Kidney (tissue), 14 donors: ENCODE measurements around the gene ARHGAP42. TPM values are rescaled to one million over a fixed set of nuclear protein-coding genes. Genes with fewer than 3 reads are reported as not detected.

Experiments used
- DNase-seq, 5 donors: peaks; one replicate each; pipeline ENCODE4 v3.0.0-alpha.2; 2013 to 2020
- FAIRE-seq: peaks from 2 replicates; lab custom pipeline; 2012; peaks lifted over from hg19 to GRCh38; lab: Jason Lieb, UNC
- H3K27ac ChIP-seq, 2 donors: one replicate each; pipeline ENCODE4 v1.7.0; 2013; ENCODE audit warnings: low read depth in 2 of 2, low read length in 2 of 2, inconsistent platforms in 1 of 2
- H3K27me3 ChIP-seq: one replicate; pipeline ENCODE4 v1.7.1; 2013; ENCODE audit warnings: low read length, inconsistent platforms; ENCODE audit not compliant: control insufficient read depth, insufficient read depth
- H3K36me3 ChIP-seq, 3 donors: one replicate each; pipeline versions ENCODE4 v1.7.0 to v1.7.1; 2013; ENCODE audit warnings: low read length in 3 of 3, control low read depth in 1 of 3, inconsistent platforms in 1 of 3; ENCODE audit not compliant: insufficient read depth in 3 of 3, control insufficient read depth in 2 of 3
- H3K4me1 ChIP-seq, 3 donors: one replicate each; pipeline versions ENCODE4 v1.7.0 to v1.7.1; 2013; ENCODE audit warnings: low read length in 3 of 3, inconsistent platforms in 1 of 3, low read depth in 1 of 3; ENCODE audit not compliant: control insufficient read depth in 2 of 3, insufficient read depth in 2 of 3
- H3K4me3 ChIP-seq, 3 donors: one replicate each; pipeline versions ENCODE4 v1.7.0 to v1.8.1; 2013; ENCODE audit warnings: low read length in 3 of 3, control low read depth in 1 of 3, inconsistent platforms in 1 of 3
- H3K9ac ChIP-seq, 3 donors: one replicate each; pipeline versions ENCODE4 v1.7.0 to v1.7.1; 2013; ENCODE audit warnings: low read length in 3 of 3, control low read depth in 1 of 3, inconsistent platforms in 1 of 3
- H3K9me3 ChIP-seq, 3 donors: one replicate each; pipeline versions ENCODE4 v1.7.0 to v1.7.1; 2013; ENCODE audit warnings: low read length in 3 of 3, control low read depth in 1 of 3, inconsistent platforms in 1 of 3; ENCODE audit not compliant: control insufficient read depth in 2 of 3, insufficient read depth in 1 of 3
- intact Hi-C: fragments of 100-400 bp; cut with DNase I; formaldehyde crosslinking; loops from one replicate; pipeline ENCODE4 v1.11.1; 2022
- polyA plus RNA-seq: library from polyadenylated mRNA; stranded (reverse); fragments of 350-450 nt; fragmentation: Illumina TruSeq; extraction: RNeasy Lipid Tissue Mini Kit (QIAGEN cat#74804); gene quantifications from one replicate; pipeline ENCODE4 v1.2.3, GENCODE V29; 2014; ENCODE audit warnings: low read depth, low replicate concordance; ENCODE audit not compliant: insufficient read depth
- total RNA-seq: library from RNA; stranded (reverse); fragmentation: NEBNext Ultra II Directional; extraction: Animal tissue kit (Norgen Biotek cat#: 25700); gene quantifications from one replicate; pipeline ENCODE4 v1.2.1, GENCODE V29; 2021
- TF ChIP-seq, protein P1 (sequence below): IDR thresholded peaks from 3 replicates; pipeline ENCODE4 v1.5.1; 2012; ENCODE audit warnings: mild to moderate bottlenecking, moderate library complexity, borderline replicate concordance; ENCODE audit not compliant: insufficient read depth; ENCODE audit errors: extremely low read depth
- donor health status: control.
- donor health status: control.
- donor health status: control.
- donor health status: control.
- donor health status: control.
- donor health status: DM: yes; HTN: yes; CAD: no.
- donor health status: Normal renal cell carcinoma (clear cell type).

Gene ARHGAP42
- total and polyA plus RNA-seq, 2 donors from 2014 or later: 4.2 to 18.9 TPM

DNA sequence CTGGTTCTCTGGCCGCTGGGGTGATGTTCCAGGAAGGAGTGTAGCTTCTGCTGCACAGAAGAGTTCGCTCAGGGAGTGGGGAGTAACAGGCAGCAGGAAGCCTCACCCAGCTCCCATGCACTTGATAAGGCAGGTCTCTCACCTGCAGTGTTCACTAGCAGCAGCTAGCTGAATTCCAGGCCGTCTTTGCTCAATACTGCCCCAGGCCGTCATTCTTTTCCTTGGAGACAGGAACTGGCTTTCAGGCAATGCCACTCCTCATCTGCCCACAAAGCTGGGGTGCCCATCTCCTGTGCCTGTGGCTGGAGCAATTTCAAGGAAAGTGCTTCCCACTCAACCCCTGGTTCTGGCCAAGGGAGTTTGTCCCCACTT lies 66.1 kb downstream of the ARHGAP42 start:
- FAIRE-seq: no peak
- H3K27me3 ChIP-seq: no peaks in the 10 kb centered on the region
- H3K4me1 ChIP-seq: peaks cover 0 to 6% (median 0%) of the 10 kb centered on the region in 3 donors
- no peaks in the 10 kb centered on the region for H3K36me3 ChIP-seq
- H3K9me3 ChIP-seq: peaks cover 0 to 9% (median 0%) of the 10 kb centered on the region in 3 donors
- intact Hi-C loops: no loop called here
- H3K4me3 ChIP-seq: no peak overlapping the region
- no peak overlapping the region for H3K27ac ChIP-seq
- TF ChIP-seq, protein P1, sequence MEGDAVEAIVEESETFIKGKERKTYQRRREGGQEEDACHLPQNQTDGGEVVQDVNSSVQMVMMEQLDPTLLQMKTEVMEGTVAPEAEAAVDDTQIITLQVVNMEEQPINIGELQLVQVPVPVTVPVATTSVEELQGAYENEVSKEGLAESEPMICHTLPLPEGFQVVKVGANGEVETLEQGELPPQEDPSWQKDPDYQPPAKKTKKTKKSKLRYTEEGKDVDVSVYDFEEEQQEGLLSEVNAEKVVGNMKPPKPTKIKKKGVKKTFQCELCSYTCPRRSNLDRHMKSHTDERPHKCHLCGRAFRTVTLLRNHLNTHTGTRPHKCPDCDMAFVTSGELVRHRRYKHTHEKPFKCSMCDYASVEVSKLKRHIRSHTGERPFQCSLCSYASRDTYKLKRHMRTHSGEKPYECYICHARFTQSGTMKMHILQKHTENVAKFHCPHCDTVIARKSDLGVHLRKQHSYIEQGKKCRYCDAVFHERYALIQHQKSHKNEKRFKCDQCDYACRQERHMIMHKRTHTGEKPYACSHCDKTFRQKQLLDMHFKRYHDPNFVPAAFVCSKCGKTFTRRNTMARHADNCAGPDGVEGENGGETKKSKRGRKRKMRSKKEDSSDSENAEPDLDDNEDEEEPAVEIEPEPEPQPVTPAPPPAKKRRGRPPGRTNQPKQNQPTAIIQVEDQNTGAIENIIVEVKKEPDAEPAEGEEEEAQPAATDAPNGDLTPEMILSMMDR: no peak
- no peak overlapping the region for H3K9ac ChIP-seq
- DNase-seq: no peak

- H3K4me3 ChIP-seq: no peak overlapping the region
- H3K9me3 ChIP-seq: peaks cover 0 to 9% (median 0%) of the 10 kb centered on the region in 3 donors
- peaks cover 0 to 6% (median 0%) of the 10 kb centered on the region in 3 donors for H3K4me1 ChIP-seq
- no peak overlapping the region for H3K9ac ChIP-seq
- intact Hi-C loops: no loop called here
- H3K27ac ChIP-seq: no peak overlapping the region
- H3K36me3 ChIP-seq: no peaks in the 10 kb centered on the region
- no peaks in the 10 kb centered on the region for H3K27me3 ChIP-seq
- TF ChIP-seq, protein P1: no peak
- no peak for DNase-seq
- FAIRE-seq: no peak
Observed at GRCh38 chr11:100753571-100753970, 66.5 kb downstream of the ARHGAP42 start.

- FAIRE-seq (no peak), DNase-seq (peak in 1 of 5 donors; percentile 60)
- no peak overlapping the region for H3K27ac ChIP-seq
- no peak overlapping the region for H3K9ac ChIP-seq
- TF ChIP-seq, protein P1: no peak
- H3K36me3 ChIP-seq: no peaks in the 10 kb centered on the region
- intact Hi-C loops: no loop called here
- H3K27me3 ChIP-seq: no peaks in the 10 kb centered on the region
- H3K9me3 ChIP-seq: no peaks in the 10 kb centered on the region
- H3K4me1 ChIP-seq: peaks cover 0 to 6% (median 0%) of the 10 kb centered on the region in 3 donors
- H3K4me3 ChIP-seq: no peak overlapping the region
Observed at GRCh38 chr11:100756559-100756958, 69.5 kb downstream of the ARHGAP42 start.

GRCh38 chr11:100757646-100758045 lies 70.6 kb downstream of the ARHGAP42 start:
- FAIRE-seq: no peak
- Histone ChIP-seq H3K9me3 (no peaks in the 10 kb centered on the region), H3K27me3 (no peaks in the 10 kb centered on the region), H3K4me1 (peaks cover 0 to 6% (median 0%) of the 10 kb centered on the region in 3 donors), H3K4me3 (no peak overlapping the region), H3K27ac (no peak overlapping the region), H3K36me3 (no peaks in the 10 kb centered on the region), H3K9ac (no peak overlapping the region)
- TF ChIP-seq, protein P1: no peak
- no peak for DNase-seq
- intact Hi-C loops: no loop called here
